A549 (cell line): ENCODE data around the gene ZNF548. TPM values are rescaled to one million over a fixed set of nuclear protein-coding genes. Genes with fewer than 3 reads are reported as not detected.

Source experiments
- ATAC-seq, 2 experiments: fragments of 200-7000 bp in 1 of 2; fragments of >200 bp in 1 of 2; cut with Nextera tagmentation in 1 of 2; cut with Tn5 transposase in 1 of 2; 3 replicates each; pipeline versions ENCODE4 v1.8.0 to v1.9.1; 2018 to 2020; ENCODE audit warnings: mild to moderate bottlenecking in 1 of 2, moderate library complexity in 1 of 2
- CTCF ChIA-PET: fragments of 300-600 bp; sonication (Branson Sonifier 250); formaldehyde crosslinking; extraction: SDS; loops from one replicate; lab custom pipeline; 2021; ENCODE audit warnings: antibody characterized with exemption, inconsistent platforms; lab: Yijun Ruan, JAX
- POLR2A ChIA-PET: fragments of 350-600 bp; formaldehyde crosslinking; extraction: SDS; loops from one replicate; lab custom pipeline; 2021; ENCODE audit warnings: antibody characterized with exemption, inconsistent platforms; lab: Yijun Ruan, JAX
- DNase-seq, 2 experiments: peaks; one replicate each; pipeline versions ENCODE4 v3.0.0 to v3.0.0-alpha.2; 2011 to 2016; ENCODE audit warnings: low read depth in 1 of 2, low spot score in 1 of 2
- FAIRE-seq: peaks from 2 replicates; lab custom pipeline; 2011; peaks lifted over from hg19 to GRCh38; lab: Jason Lieb, UNC
- H3K27ac ChIP-seq, 2 experiments: fragments of >200 bp; sonication (Bioruptor Twin); formaldehyde crosslinking; 3 replicates each; pipeline ENCODE4 v1.5.1; 2016 to 2017
- H3K4me1 ChIP-seq: fragments of >200 bp; sonication (Bioruptor Twin); formaldehyde crosslinking; 3 replicates; pipeline ENCODE4 v1.6.1; 2016
- H3K4me2 ChIP-seq: fragments of >200 bp; sonication (Bioruptor Twin); formaldehyde crosslinking; 3 replicates; pipeline ENCODE4 v1.6.1; 2016
- H3K4me3 ChIP-seq: fragments of >200 bp; sonication (Bioruptor Twin); formaldehyde crosslinking; 3 replicates; pipeline ENCODE4 v1.5.1; 2016
- H3K9me3 ChIP-seq: fragments of >200 bp; sonication (Bioruptor Twin); formaldehyde crosslinking; 3 replicates; pipeline ENCODE4 v1.6.1; 2016
- CBX2 ChIP-seq: fragments of 200-600 bp; sonication (generic); IDR thresholded peaks from 2 replicates; pipeline ENCODE4 v1.6.1; 2016; ENCODE audit warnings: low read depth, mild to moderate bottlenecking, borderline replicate concordance
- CBX8 ChIP-seq: fragments of 200-600 bp; sonication (generic); IDR thresholded peaks from 2 replicates; pipeline ENCODE4 v1.6.1; 2016
- CEBPB ChIP-seq, 2 experiments: fragments of >200 bp in 1 of 2; sonication (Bioruptor Twin) in 1 of 2; formaldehyde crosslinking in 1 of 2; IDR thresholded peaks; 2 replicates each; pipeline ENCODE4 v1.6.1; 2012 to 2016
- CHD2 ChIP-seq: fragments of 150-350 bp; IDR thresholded peaks from 2 replicates; pipeline ENCODE4 v1.6.1; 2014; ENCODE audit warnings: low read length; ENCODE audit not compliant: partially characterized antibody
- CHD4 ChIP-seq: fragments of 200-600 bp; sonication (generic); IDR thresholded peaks from 2 replicates; pipeline ENCODE4 v1.6.1; 2016; ENCODE audit warnings: antibody characterized with exemption, mild to moderate bottlenecking, borderline replicate concordance
- EHF ChIP-seq: fragments of 250-450 bp; sonication (Bioruptor Pico); IDR thresholded peaks from 2 replicates; pipeline ENCODE4 v1.5.0; 2020; ENCODE audit warnings: mild to moderate bottlenecking
- EHMT2 ChIP-seq: fragments of 200-600 bp; sonication (generic); IDR thresholded peaks from 2 replicates; pipeline ENCODE4 v1.6.1; 2016; ENCODE audit warnings: antibody characterized with exemption, low read depth, mild to moderate bottlenecking, moderate library complexity
- FOSB ChIP-seq: fragments of 250-450 bp; sonication (Bioruptor Pico); IDR thresholded peaks from 2 replicates; pipeline ENCODE4 v1.5.0; 2020; ENCODE audit warnings: mild to moderate bottlenecking, moderate library complexity
- FOSL2 ChIP-seq, 2 experiments: fragments of 450-650 bp in 1 of 2; fragments of >200 bp in 1 of 2; sonication (Bioruptor Twin) in 1 of 2; formaldehyde crosslinking; IDR thresholded peaks; 2 replicates each; pipeline versions ENCODE4 v1.5.0 to v1.6.1; 2016 to 2020; ENCODE audit warnings: mild to moderate bottlenecking in 1 of 2, moderate library complexity in 1 of 2
- HOXA7 ChIP-seq: fragments of 250-450 bp; sonication (Bioruptor Pico); IDR thresholded peaks from 2 replicates; pipeline ENCODE4 v1.5.0; 2020; ENCODE audit warnings: mild to moderate bottlenecking, moderate library complexity
- HOXB13 ChIP-seq: fragments of 250-450 bp; sonication (Bioruptor Pico); IDR thresholded peaks from 2 replicates; pipeline ENCODE4 v1.5.0; 2020; ENCODE audit warnings: low read depth, mild to moderate bottlenecking, moderate library complexity
- KDM1A ChIP-seq: fragments of 200-600 bp; sonication (generic); IDR thresholded peaks from 2 replicates; pipeline ENCODE4 v1.6.1; 2016; ENCODE audit warnings: low read depth, mild to moderate bottlenecking
- MAFK ChIP-seq: fragments of 450-650 bp; IDR thresholded peaks from 2 replicates; pipeline ENCODE4 v1.6.1; 2014; ENCODE audit not compliant: partially characterized antibody
- MAZ ChIP-seq: fragments of 150-350 bp; IDR thresholded peaks from 2 replicates; pipeline ENCODE4 v1.6.1; 2014; ENCODE audit warnings: antibody characterized with exemption, low read depth, low read length, borderline replicate concordance
- MYC ChIP-seq: IDR thresholded peaks from 2 replicates; pipeline ENCODE4 v1.6.1; 2012; ENCODE audit warnings: mild to moderate bottlenecking, inconsistent platforms, low read length, improper control_type of control experiment, borderline replicate concordance
- NFE2L2 ChIP-seq: fragments of 150-350 bp; conservative IDR thresholded peaks from 2 replicates; pipeline ENCODE4 v1.6.1; 2014; ENCODE audit warnings: low read length
- PHF8 ChIP-seq: fragments of 200-600 bp; sonication (generic); IDR thresholded peaks from 2 replicates; pipeline ENCODE4 v1.6.1; 2016; ENCODE audit warnings: low read depth, mild to moderate bottlenecking, antibody characterized with exemption, moderate library complexity, borderline replicate concordance
- POLR2A ChIP-seq: IDR thresholded peaks from 2 replicates; pipeline ENCODE4 v1.6.1; 2012; ENCODE audit warnings: mild to moderate bottlenecking, low read length
- POLR2AphosphoS2 ChIP-seq: conservative IDR thresholded peaks from 2 replicates; pipeline ENCODE4 v1.6.1; 2012; ENCODE audit warnings: low read length, improper control_type of control experiment, inconsistent platforms
- RAD21 ChIP-seq, 2 experiments: fragments of >200 bp in 1 of 2; sonication (Bioruptor Twin) in 1 of 2; formaldehyde crosslinking in 1 of 2; IDR thresholded peaks in 1 of 2; conservative IDR thresholded peaks in 1 of 2; 2 replicates in 1 of 2; 3 replicates in 1 of 2; pipeline ENCODE4 v1.6.1; 2012 to 2018; ENCODE audit warnings: inconsistent platforms in 1 of 2
- RCOR1 ChIP-seq: fragments of 150-350 bp; IDR thresholded peaks from 2 replicates; pipeline ENCODE4 v1.6.1; 2014; ENCODE audit warnings: antibody characterized with exemption, low read length, low read depth
- RFX5 ChIP-seq: fragments of 450-650 bp; IDR thresholded peaks from 2 replicates; pipeline ENCODE4 v1.7.1; 2014; ENCODE audit warnings: antibody characterized with exemption, mild to moderate bottlenecking, moderate library complexity
- RNF2 ChIP-seq: fragments of 200-600 bp; sonication (generic); IDR thresholded peaks from 2 replicates; pipeline ENCODE4 v1.6.1; 2016; ENCODE audit warnings: low read depth, mild to moderate bottlenecking, antibody characterized with exemption, moderate library complexity, borderline replicate concordance
- SMC3 ChIP-seq: fragments of >200 bp; sonication (Bioruptor Twin); formaldehyde crosslinking; IDR thresholded peaks from 3 replicates; pipeline ENCODE4 v1.6.1; 2018; ENCODE audit warnings: inconsistent platforms
- TFCP2L1 ChIP-seq: fragments of 250-450 bp; sonication (Bioruptor Pico); IDR thresholded peaks from 2 replicates; pipeline ENCODE4 v1.5.0; 2021; ENCODE audit warnings: mild to moderate bottlenecking
- ZFP36 ChIP-seq: fragments of 450-650 bp; IDR thresholded peaks from 2 replicates; pipeline ENCODE4 v1.6.1; 2014; ENCODE audit warnings: borderline replicate concordance; ENCODE audit not compliant: partially characterized antibody
- ZNF302 ChIP-seq: fragments of 250-450 bp; sonication (Bioruptor Pico); IDR thresholded peaks from 2 replicates; pipeline ENCODE4 v1.9.0; 2021; ENCODE audit warnings: inconsistent platforms, mild to moderate bottlenecking, moderate library complexity
- WGBS: methylation state at CpG from one replicate; pipeline ENCODE4 v1.1.6; 2017; ENCODE audit errors: missing lambda C conversion rate; 5-methylcytosine and 5-hydroxymethylcytosine counted together
- polyA plus RNA-seq, 4 experiments: library from polyadenylated mRNA; depleted of rRNA in 3 of 4; stranded (reverse); fragments of >200 nt; fragmentation: RNase III in 1 of 4; extraction: RNeasy Plus Mini Kit Qiagen cat#74134 plus additional on column Dnase treatment in 1 of 4; gene quantifications; 2 replicates in 3 of 4; 3 replicates in 1 of 4; pipeline ENCODE4 v1.2.3, GENCODE V29; 2011 to 2017
- TF ChIP-seq, protein P1 (sequence below): IDR thresholded peaks from 2 replicates; pipeline ENCODE4 v1.6.1; 2012
- TF ChIP-seq, protein P2 (sequence below): IDR thresholded peaks from 2 replicates; pipeline ENCODE4 v1.6.1; 2012; ENCODE audit warnings: low read depth, borderline replicate concordance
- TF ChIP-seq, protein P3 (sequence below): fragments of >200 bp; sonication (Bioruptor Twin); formaldehyde crosslinking; IDR thresholded peaks from 3 replicates; pipeline ENCODE4 v1.5.1; 2016

The ZNF548 gene
- polyA plus RNA-seq, 2 of the 4 experiments (the other 2 are of a cell fraction), result 6.4 to 11.3 TPM

DNA sequence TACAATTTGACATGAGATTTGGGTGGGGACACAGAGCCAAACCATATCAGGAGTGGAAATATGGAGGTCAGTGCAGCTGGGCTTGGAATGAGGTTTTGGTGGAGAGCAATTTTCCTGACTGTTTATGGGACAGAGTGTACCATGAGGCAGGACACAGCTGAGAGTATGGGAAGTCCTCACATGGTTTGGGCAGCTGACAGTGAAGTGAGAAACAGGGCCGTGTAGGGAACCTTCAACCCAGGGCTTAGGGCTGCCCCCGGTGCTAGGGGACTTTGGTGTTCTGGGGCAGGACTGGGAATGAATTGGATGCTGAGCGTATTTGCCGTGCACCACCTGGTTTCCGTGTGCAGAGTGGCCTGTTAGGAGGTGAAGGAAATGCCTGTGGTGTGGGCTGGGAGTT, 6.1 kb downstream of the ZNF548 start:
- Histone ChIP-seq H3K27ac (no peak overlapping the region), H3K4me3 (no peak overlapping the region), H3K4me1 (no peaks in the 10 kb centered on the region), H3K4me2 (no peak overlapping the region), H3K9me3 (peaks cover 81% of the 10 kb centered on the region)
- POLR2A ChIA-PET, result no interaction called here
- FAIRE-seq (no peak), ATAC-seq (no peak), DNase-seq (no peak)
- TF ChIP-seq, protein P1, sequence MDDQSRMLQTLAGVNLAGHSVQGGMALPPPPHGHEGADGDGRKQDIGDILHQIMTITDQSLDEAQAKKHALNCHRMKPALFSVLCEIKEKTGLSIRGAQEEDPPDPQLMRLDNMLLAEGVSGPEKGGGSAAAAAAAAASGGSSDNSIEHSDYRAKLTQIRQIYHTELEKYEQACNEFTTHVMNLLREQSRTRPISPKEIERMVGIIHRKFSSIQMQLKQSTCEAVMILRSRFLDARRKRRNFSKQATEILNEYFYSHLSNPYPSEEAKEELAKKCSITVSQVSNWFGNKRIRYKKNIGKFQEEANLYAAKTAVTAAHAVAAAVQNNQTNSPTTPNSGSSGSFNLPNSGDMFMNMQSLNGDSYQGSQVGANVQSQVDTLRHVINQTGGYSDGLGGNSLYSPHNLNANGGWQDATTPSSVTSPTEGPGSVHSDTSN, result no peak
- TF ChIP-seq HOXB13 (CRISPR knock-in tag), result no peak
- TF ChIP-seq KDM1A, result no peak
- TF ChIP-seq SMC3, result no peak
- TF ChIP-seq RFX5, result no peak
- TF ChIP-seq EHF (CRISPR knock-in tag), result no peak
- TF ChIP-seq FOSL2 (IDR thresholded peaks at IDR 0.05), result no peak
- no peak for TF ChIP-seq FOSL2 (CRISPR knock-in tag; IDR thresholded peaks at IDR 0.05)
- no peak for TF ChIP-seq RAD21 (conservative IDR thresholded peaks at IDR 0.05 in 1 of 2, IDR thresholded peaks at IDR 0.05 in 1 of 2)
- TF ChIP-seq PHF8, result no peak
- no peak for TF ChIP-seq CHD2
- TF ChIP-seq CBX2, result no peak
- TF ChIP-seq EHMT2, result no peak
- TF ChIP-seq MYC, result no peak
- TF ChIP-seq NFE2L2, result no peak
- TF ChIP-seq ZFP36, result no peak
- no peak for TF ChIP-seq CEBPB (IDR thresholded peaks at IDR 0.05)
- CTCF ChIA-PET, result no interaction called here
- 76% methylated on average over 5 of the region's 5 CpGs for WGBS

DNA sequence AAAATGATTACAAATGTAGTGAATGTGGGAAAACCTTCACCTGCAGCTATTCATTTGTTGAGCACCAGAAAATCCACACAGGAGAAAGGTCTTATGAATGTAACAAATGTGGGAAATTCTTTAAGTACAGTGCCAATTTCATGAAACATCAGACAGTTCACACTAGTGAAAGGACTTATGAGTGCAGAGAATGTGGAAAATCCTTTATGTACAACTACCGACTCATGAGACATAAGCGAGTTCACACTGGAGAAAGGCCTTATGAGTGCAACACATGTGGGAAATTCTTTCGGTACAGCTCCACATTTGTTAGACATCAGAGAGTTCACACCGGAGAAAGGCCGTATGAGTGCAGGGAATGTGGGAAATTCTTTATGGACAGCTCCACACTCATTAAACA, 9.2 kb downstream of the ZNF548 start:
- no peak overlapping the region for H3K4me2 ChIP-seq
- H3K9me3 ChIP-seq, result peaks cover 90% of the 10 kb centered on the region
- ChIA-PET POLR2A (no interaction called here), CTCF (interaction anchor here (1.0 kb wide), 1 partner anchor 8 kb away, joined by 3 read pairs; no protein-coding TSS in a partner anchor)
- FAIRE-seq (no peak), DNase-seq (no peak), ATAC-seq (no peak)
- 91% methylated on average over 5 of the region's 5 CpGs for WGBS
- no peak overlapping the region for H3K4me3 ChIP-seq
- no peak overlapping the region for H3K27ac ChIP-seq
- no peaks in the 10 kb centered on the region for H3K4me1 ChIP-seq
- TF ChIP-seq RNF2 (no peak), EHF (CRISPR knock-in tag) (no peak), SMC3 (no peak), CBX2 (no peak), FOSB (CRISPR knock-in tag) (no peak), POLR2AphosphoS2 (no peak), CHD4 (no peak), CBX8 (no peak), POLR2A (no peak), MAZ (no peak), HOXA7 (CRISPR knock-in tag) (no peak), ZFP36 (no peak), ZNF302 (no peak), MAFK (no peak), RCOR1 (no peak), TFCP2L1 (CRISPR knock-in tag) (no peak)
- TF ChIP-seq, protein P1, result no peak
- TF ChIP-seq, protein P2, sequence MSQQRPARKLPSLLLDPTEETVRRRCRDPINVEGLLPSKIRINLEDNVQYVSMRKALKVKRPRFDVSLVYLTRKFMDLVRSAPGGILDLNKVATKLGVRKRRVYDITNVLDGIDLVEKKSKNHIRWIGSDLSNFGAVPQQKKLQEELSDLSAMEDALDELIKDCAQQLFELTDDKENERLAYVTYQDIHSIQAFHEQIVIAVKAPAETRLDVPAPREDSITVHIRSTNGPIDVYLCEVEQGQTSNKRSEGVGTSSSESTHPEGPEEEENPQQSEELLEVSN, result no peak
- TF ChIP-seq, protein P3, sequence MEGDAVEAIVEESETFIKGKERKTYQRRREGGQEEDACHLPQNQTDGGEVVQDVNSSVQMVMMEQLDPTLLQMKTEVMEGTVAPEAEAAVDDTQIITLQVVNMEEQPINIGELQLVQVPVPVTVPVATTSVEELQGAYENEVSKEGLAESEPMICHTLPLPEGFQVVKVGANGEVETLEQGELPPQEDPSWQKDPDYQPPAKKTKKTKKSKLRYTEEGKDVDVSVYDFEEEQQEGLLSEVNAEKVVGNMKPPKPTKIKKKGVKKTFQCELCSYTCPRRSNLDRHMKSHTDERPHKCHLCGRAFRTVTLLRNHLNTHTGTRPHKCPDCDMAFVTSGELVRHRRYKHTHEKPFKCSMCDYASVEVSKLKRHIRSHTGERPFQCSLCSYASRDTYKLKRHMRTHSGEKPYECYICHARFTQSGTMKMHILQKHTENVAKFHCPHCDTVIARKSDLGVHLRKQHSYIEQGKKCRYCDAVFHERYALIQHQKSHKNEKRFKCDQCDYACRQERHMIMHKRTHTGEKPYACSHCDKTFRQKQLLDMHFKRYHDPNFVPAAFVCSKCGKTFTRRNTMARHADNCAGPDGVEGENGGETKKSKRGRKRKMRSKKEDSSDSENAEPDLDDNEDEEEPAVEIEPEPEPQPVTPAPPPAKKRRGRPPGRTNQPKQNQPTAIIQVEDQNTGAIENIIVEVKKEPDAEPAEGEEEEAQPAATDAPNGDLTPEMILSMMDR, result no peak
